Measurements from ENCODE around the gene SMIM41.

Gene SMIM41

DNA sequence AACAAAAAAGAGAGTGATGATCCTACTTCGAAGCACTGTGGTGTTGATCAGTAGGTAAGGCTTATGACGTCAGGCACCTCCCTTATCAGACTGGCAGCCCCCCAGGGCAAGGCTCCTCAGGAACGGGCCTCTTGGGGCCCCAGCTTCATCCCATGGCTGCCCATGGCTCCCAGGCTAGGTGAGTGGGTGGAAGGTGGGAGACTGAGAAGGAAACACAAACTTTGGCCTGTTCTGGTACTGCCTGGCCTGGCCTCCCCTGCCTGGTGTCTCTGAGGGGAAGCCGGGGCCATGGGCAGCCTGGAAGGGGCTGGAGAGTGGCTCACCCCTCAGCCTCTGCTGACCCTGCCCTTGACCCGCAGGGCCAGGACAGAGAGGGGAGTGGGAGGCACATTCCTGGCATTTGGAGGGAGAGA, 73.4 kb downstream of the SMIM41 start:
- H3K4me2 ChIP-seq (ENCODE audit: low read length): no peak overlapping the region
- no peak overlapping the region for H3K27ac ChIP-seq (ENCODE audit: low read depth, low read length)

DNA sequence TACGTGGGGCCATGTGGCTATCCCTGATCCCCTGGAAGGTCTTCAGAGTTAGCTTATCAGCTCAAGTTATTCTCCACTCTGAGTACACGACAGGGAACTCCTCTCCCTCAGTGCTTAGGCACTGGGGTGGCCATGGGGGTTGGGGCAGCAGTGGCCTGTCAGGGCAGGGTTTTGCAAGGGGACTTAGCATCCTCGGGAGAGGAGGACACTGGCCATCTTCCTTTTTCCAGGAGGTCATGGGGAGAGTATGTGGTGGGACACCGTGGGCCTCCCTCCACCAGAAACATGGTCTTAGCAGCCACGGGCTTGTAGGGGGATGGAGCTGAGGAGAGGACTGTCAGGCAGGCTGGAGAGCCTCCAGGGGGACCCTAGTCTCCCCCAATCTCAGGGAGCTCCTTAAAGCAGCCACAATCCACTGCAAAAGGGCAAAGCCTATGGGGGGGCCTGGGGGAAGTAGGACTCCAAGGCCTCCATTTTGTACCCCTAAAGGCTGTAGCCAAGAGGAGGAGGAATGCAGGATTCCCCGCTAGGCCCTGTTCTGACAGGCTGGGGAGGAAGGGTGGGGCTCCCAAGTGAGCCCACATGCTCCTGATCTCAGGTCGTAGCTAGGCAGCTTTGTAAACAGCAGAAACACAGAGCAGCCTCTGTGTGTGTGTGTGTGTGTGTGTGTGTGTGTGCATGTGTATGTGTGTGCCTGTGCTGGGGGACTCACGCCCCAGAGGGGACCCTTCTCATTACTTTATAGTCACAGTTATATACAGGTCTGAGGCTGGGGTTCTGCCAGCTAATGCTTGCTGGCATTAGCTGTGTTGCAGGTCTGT, 75.8 kb downstream of the SMIM41 start:
- no peak overlapping the region for H3K4me2 ChIP-seq (ENCODE audit: low read length)
- no peak overlapping the region for H3K27ac ChIP-seq (ENCODE audit: low read depth, low read length)
- no peaks in the 10 kb centered on the region for H3K9me2 ChIP-seq (replicated peaks; ENCODE audit: control insufficient read depth, low read length)
- H3F3A ChIP-seq (ENCODE audit: control insufficient read depth, insufficient read depth): no peaks in the 10 kb centered on the region
- no peaks in the 10 kb centered on the region for H4K20me1 ChIP-seq (ENCODE audit: control insufficient read depth, insufficient read depth, low read depth, low read length)
- H3K36me3 ChIP-seq (ENCODE audit: control insufficient read depth, low read length): no peaks in the 10 kb centered on the region
- H3K9me3 ChIP-seq (ENCODE audit: control insufficient read depth, insufficient read depth, low read length): no peaks in the 10 kb centered on the region
- no peaks in the 10 kb centered on the region for H3K27me3 ChIP-seq (ENCODE audit: control insufficient read depth, low read length)
- H3K4me3 ChIP-seq (ENCODE audit: low read length): no peak overlapping the region
- no peak for TF ChIP-seq EZH2phosphoT487 (IDR thresholded peaks at IDR 0.05; ENCODE audit: borderline replicate concordance, low read length)
- TF ChIP-seq, protein P1, sequence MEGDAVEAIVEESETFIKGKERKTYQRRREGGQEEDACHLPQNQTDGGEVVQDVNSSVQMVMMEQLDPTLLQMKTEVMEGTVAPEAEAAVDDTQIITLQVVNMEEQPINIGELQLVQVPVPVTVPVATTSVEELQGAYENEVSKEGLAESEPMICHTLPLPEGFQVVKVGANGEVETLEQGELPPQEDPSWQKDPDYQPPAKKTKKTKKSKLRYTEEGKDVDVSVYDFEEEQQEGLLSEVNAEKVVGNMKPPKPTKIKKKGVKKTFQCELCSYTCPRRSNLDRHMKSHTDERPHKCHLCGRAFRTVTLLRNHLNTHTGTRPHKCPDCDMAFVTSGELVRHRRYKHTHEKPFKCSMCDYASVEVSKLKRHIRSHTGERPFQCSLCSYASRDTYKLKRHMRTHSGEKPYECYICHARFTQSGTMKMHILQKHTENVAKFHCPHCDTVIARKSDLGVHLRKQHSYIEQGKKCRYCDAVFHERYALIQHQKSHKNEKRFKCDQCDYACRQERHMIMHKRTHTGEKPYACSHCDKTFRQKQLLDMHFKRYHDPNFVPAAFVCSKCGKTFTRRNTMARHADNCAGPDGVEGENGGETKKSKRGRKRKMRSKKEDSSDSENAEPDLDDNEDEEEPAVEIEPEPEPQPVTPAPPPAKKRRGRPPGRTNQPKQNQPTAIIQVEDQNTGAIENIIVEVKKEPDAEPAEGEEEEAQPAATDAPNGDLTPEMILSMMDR (IDR thresholded peaks at IDR 0.05; ENCODE audit: low read depth, low read length, poor library complexity, severe bottlenecking): no peak
- H3K4me1 ChIP-seq (ENCODE audit: control insufficient read depth, low read length): no peaks in the 10 kb centered on the region
- no peaks in the 10 kb centered on the region for H3K79me2 ChIP-seq (ENCODE audit: control insufficient read depth, low read length)

More for the DNA sequence above, 73.4 kb downstream of the SMIM41 start:
- Histone ChIP-seq H3K9me2 (replicated peaks; ENCODE audit: control insufficient read depth, low read length) (no peaks in the 10 kb centered on the region), H4K20me1 (ENCODE audit: control insufficient read depth, insufficient read depth, low read depth, low read length) (no peaks in the 10 kb centered on the region), H3K4me1 (ENCODE audit: control insufficient read depth, low read length) (no peaks in the 10 kb centered on the region), H3K36me3 (ENCODE audit: control insufficient read depth, low read length) (no peaks in the 10 kb centered on the region), H3K27me3 (ENCODE audit: control insufficient read depth, low read length) (no peaks in the 10 kb centered on the region), H3K4me3 (ENCODE audit: low read length) (no peak overlapping the region), H3K79me2 (ENCODE audit: control insufficient read depth, low read length) (no peaks in the 10 kb centered on the region), H3K9me3 (ENCODE audit: control insufficient read depth, insufficient read depth, low read length) (no peaks in the 10 kb centered on the region), H3F3A (ENCODE audit: control insufficient read depth, insufficient read depth) (no peaks in the 10 kb centered on the region)
- TF ChIP-seq EZH2phosphoT487 (IDR thresholded peaks at IDR 0.05; ENCODE audit: borderline replicate concordance, low read length): no peak
- TF ChIP-seq, protein P1 (IDR thresholded peaks at IDR 0.05; ENCODE audit: low read depth, low read length, poor library complexity, severe bottlenecking): no peak

DNA sequence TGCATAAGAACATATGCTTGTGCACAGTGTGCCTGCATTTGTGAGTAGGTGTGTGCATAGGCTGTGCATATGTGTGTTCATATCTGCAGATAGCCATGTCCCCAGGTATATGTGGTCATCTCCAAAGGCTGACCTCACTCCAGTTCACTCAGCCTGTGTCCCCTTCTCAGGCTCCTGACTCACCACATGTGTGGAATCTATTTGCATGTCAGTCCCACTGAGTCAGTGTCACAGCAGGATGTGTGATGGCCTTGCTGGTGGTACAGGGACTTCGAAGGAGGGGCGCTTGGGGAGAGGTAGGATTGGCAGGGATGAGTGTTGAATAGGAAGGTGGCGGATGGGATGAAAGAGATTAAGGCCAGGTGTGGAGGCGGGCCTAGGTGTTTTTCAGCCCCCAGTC, 76.8 kb downstream of the SMIM41 start:
- Histone ChIP-seq H3K27ac (ENCODE audit: low read depth, low read length) (no peak overlapping the region), H3F3A (ENCODE audit: control insufficient read depth, insufficient read depth) (no peaks in the 10 kb centered on the region), H3K79me2 (ENCODE audit: control insufficient read depth, low read length) (no peaks in the 10 kb centered on the region), H3K9me2 (replicated peaks; ENCODE audit: control insufficient read depth, low read length) (no peaks in the 10 kb centered on the region), H3K9me3 (ENCODE audit: control insufficient read depth, insufficient read depth, low read length) (no peaks in the 10 kb centered on the region), H3K27me3 (ENCODE audit: control insufficient read depth, low read length) (no peaks in the 10 kb centered on the region), H4K20me1 (ENCODE audit: control insufficient read depth, insufficient read depth, low read depth, low read length) (no peaks in the 10 kb centered on the region), H3K4me1 (ENCODE audit: control insufficient read depth, low read length) (no peaks in the 10 kb centered on the region), H3K4me3 (ENCODE audit: low read length) (no peak overlapping the region), H3K36me3 (ENCODE audit: control insufficient read depth, low read length) (no peaks in the 10 kb centered on the region), H3K4me2 (ENCODE audit: low read length) (no peak overlapping the region)
- TF ChIP-seq EZH2phosphoT487 (IDR thresholded peaks at IDR 0.05; ENCODE audit: borderline replicate concordance, low read length): no peak
- TF ChIP-seq, protein P1 (IDR thresholded peaks at IDR 0.05; ENCODE audit: low read depth, low read length, poor library complexity, severe bottlenecking): no peak

Data from DOHH2 (cell line).